Thyroid gland (tissue), 4 donors: ENCODE measurements around the gene SULT1A2.

Experiments
- CTCF ChIP-seq, 6 experiments: fragments of 200-600 bp in 3 of 6; fragments of 450-650 bp in 3 of 6; sonication (generic) in 3 of 6; IDR thresholded peaks; one replicate each; pipeline ENCODE4 v1.5.1; 2016 to 2019; ENCODE audit warnings: antibody characterized with exemption in 6 of 6, mild to moderate bottlenecking in 2 of 6, inconsistent platforms in 1 of 6, moderate library complexity in 1 of 6
- POLR2A ChIP-seq, 2 donors: fragments of 450-650 bp; IDR thresholded peaks; one replicate each; pipeline ENCODE4 v1.6.1; 2017; ENCODE audit warnings: antibody characterized with exemption in 2 of 2, mild to moderate bottlenecking in 2 of 2, moderate library complexity in 1 of 2

GRCh38 chr16:28567292-28567691, 29.6 kb downstream of the SULT1A2 start:
- TF ChIP-seq CTCF (IDR thresholded peaks at IDR 0.05) (no peak), POLR2A (IDR thresholded peaks at IDR 0.05) (no peak)
